ENCODE measurements around the gene HOXA10.

Gene HOXA10

DNA sequence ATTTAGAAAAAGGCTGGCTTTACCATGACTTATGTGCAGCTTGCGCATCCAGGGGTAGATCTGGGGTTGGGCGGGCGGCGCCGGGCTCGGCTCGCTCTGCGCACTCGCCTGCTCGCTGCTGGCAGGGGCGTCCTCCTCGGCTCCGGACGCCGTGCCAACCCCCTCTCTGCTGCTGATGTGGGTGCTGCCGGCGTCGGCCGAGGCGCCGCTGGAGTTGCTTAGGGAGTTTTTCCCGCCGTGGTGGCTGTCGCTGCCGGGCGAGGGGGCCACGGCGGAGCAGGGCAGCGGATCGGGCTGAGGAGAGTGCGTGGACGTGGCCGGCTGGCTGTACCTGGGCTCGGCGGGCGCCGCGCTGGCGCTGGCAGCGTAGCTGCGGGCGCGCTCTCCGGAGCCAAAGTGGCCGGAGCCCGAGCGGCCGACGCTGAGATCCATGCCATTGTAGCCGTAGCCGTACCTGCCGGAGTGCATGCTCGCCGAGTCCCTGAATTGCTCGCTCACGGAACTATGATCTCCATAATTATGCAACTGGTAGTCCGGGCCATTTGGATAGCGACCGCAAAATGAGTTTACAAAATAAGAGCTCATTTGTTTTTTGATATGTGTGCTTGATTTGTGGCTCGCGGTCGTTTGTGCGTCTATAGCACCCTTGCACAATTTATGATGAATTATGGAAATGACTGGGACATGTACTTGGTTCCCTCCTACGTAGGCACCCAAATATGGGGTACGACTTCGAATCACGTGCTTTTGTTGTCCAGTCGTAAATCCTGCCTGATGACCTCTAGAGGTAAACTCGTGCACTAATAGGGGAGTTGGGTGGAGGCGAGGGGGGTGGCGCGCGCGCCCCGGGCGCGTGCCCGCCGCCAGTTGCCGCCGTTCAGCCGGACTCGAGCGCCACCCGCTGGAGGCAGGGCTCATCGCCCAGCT lies 30.8 kb downstream of the HOXA10 start, which contains the start of gene HOXA5:
TSS of gene HOXA5 (minus strand) at position 659 of the 927 bp plus-strand sequence. CDS start at position 585, 74 bp downstream.
- peak; percentile 97 to 99 for DNase-seq

DNA sequence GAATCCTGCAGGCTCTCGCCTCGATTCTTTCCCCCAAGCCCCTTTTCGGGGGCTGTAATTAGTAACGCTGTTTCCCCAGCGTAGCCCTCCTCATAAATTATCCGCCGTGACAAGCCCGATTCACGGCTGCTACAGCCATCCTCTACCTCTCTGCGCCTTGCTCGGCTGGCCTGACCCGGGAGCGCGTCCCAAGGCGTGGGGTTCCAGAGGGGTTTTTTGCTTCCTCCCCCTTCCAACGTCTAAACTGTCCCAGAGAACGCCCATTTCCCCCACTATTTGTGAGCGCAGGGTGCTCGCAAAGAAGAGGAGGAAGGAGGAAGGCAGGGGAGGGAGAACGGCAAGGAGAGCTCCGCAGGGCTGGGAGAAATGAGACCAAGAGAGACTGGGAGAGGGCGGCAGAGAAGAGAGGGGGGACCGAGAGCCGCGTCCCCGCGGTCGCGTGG lies 31.5 kb downstream of the HOXA10 start:
- peak in 1 of 2 experiments; percentile 57 for DNase-seq

DNA sequence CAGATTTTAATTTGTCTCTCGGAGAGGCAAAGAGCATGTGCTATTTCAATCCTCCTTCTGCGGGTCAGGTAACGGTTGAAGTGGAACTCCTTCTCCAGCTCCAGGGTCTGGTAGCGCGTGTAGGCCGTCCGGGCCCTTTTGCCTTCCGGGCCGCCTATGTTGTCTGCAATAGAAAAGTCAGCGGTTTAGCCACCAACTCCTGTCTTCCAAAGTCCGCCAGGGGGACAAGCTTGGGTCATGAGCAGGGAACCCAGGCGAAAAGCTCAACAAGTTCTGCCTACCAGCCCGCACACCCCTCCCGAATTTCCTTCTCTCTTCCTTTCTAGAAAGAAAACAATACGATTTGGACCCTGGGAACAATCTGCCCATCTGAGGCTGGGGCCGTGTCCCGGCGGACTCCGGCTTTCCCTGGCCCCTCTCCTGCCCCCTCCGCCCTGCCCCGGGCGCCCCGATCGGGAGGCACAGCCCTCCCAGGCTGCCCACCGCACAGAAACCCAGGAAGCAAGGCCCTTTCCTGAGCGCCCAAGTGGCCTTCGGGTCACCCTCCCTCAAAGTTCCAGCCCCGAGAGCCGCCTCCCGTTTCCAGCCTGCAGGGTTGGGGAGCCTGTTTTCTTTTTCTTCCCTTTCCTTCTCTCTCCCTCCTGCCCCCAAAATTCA lies 32.1 kb downstream of the HOXA10 start:
- DNase-seq = no peak

DNA sequence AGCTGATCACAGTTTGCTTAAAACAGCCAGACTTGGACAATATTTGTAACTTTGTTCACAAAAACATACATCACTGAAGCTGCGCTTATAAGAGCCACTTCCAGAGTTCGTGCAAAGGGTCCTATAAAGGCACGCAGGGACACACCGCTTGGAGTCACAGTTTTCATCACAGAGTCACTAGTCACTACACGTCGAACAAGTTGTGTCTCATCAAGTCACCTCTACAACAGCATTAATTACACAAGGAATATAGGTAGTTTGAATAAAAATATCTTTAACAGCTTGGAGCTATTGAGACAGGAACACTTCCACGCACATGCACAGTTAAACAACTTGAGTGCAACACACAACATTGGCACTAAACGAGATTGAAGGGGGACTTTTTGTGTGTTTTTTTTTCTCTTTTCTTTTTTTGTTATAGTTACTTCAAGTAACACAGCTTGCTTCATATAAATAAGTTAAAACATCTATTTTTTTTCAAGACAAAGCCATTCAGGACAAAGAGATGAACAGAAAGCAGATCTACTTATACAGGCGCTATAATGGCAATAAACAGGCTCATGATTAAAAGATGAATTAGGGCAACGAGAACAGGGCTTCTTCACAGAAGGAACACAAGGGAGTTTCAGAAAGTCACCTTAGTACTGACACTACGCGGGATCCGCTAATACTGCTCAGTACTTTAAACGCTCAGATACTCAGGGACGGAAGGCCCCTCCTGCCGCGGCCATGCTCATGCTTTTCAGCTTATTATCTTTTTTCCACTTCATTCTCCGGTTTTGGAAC lies 32.8 kb downstream of the HOXA10 start:
- DNase-seq = no peak

DNA sequence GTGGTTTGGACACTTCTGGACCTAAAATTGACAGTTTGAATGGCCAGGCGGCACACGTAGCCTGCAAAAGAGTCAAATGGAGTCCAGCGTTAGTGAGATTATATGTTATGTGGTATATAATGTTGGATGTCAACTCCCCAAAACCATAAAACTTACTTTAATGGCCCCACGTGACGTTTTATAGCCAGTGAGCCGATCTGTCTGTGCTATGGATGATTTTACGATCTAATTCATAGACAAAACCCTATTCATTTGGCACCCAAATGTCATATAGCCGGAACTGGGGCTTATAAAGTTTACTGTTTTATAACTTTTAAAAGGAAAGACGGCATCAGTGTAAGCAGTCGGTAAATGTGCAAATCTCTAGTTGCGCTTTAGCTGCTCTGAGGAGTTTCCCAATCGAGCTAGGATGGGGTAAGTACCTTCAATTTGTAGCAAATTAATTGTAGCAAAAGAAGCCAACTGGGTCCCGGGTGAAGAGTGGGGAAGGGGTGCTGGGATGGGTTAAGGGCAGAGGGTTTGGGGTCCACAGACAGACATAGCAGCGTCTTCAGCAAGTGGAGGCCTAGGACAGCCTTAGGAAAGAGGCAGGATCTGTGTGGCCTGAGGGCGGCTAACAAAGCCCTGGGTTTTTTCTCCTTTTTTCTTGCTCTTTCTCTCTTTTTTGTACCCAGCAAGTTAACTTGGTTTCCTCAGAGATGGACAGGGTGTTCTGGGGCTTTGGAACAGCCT lies 33.8 kb downstream of the HOXA10 start:
- no peak for DNase-seq

- no peak for DNase-seq
Measured at GRCh38 chr7:27139334-27140125, 34.6 kb downstream of the HOXA10 start.

GRCh38 chr7:27138985-27139333 lies 35.2 kb downstream of the HOXA10 start:
- no peak for DNase-seq

- no peak for DNase-seq
Measured at GRCh38 chr7:27138472-27138871, 35.6 kb downstream of the HOXA10 start.

- no peak for DNase-seq
Measured at GRCh38 chr7:27137640-27138315, 36.3 kb downstream of the HOXA10 start.

DNA sequence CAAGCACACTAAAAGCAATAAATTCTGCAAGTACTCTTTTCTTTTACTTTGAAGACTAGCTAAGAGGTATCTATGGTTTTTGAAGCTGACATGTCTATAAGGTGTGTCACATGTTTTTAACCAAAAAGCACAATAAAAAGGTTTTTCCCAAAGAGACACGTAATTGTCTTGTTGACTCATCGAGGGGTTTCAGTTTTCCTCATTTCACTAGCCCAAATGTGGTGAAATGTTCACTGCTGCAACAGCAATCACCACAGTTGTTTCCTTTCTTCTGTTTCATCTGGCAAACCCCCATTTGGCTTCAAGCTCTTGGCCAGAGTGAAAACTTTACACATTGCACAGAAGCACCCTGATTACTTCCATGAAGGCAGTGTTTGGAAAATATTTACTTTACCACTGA lies 39.7 kb downstream of the HOXA10 start:
- DNase-seq = no peak

- peak; percentile 96 to 98 for DNase-seq
Measured at GRCh38 chr7:27133409-27134231, 40.5 kb downstream of the HOXA10 start.

GRCh38 chr7:27132978-27133377 lies 41.1 kb downstream of the HOXA10 start:
- DNase-seq = no peak

DNA sequence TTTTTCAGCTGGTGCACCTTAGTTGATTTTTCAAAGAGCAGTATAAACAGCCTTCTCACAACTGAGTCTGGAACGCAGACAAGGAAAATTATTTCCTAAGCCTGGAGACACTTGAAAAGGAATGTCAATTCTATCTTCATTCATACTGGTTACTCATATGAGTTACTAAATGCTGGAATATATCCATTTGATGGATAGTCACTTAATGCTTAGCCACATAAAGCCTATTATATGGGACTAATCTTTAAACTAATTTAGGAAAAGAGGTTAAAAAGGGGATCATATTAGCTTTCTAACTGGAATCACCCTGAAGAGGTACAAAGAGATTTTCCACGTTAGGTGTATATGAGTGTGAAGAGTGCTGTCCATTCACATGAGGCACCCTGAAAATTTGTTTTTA lies 41.9 kb downstream of the HOXA10 start:
- no peak for DNase-seq

DNA sequence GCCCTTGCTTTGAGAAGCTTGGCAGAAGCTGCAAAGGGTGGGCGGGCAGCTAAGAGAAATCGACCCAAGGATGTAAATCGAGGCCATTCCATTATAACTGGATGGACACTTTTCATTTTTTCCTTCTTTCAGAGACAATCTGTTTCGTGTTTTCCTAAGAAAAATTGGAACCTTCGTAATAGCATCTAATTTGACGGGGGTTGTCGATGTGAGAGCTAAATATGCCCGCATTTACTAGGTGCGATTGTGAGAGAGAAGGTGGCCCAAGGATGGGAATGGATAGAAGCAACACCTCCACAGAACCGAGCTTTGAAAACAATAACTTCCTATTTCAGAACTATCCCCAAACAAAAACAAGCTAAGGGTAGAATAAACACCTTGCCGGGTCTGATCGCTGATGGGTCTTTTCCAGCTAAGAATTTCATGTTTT lies 42.7 kb downstream of the HOXA10 start:
- DNase-seq = no peak

GRCh38 chr7:27130540-27131389 lies 43.4 kb downstream of the HOXA10 start, which contains the start of gene HOXA4:
Gene HOXA4 (minus strand): TSS chr7:27130757. CDS start chr7:27130733, 24 bp downstream.
- DNase-seq = no peak

DNA sequence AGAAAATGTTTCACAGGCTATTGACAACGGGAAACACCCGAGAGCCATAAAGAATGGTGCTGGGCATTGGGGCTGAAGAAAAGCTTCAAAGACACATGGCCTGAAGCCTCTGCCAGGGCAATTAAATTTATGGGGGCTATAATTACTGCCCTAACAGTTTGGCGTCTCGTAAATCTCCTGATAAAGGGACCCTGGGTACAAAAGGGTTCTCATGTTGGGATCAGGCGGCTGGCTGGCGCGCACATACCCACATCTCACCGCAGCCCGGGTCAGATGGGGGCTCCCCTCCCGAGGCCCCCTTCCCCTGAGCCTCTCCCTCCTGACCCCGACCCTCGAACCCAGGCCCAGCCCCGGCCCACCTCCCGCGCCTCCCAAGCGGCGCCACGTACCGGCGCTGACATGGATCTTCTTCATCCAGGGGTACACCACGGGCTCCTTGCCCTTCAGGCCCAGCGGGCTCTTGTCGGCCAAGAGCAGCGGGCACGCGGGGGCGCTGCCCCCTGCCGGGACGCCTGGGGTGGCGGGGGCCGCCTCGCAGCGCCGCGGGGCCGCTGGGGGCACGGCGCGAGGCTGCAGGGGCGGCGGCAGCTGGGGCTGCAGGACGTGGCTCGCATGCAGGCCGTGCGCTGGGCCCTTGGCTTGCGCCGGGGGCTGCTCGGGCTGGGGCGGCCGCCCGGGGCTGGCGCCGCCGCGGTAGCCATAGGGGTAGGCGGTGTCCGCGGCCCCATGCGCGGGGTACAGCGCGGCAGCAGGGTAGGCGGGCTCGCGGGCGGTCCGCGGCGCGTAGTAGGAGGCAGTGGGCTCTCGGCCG lies 44.2 kb downstream of the HOXA10 start:
- no peak for DNase-seq

GRCh38 chr7:27128776-27129728 lies 45.1 kb downstream of the HOXA10 start:
- DNase-seq = no peak
